HEK293 (cell line): ENCODE measurements around the gene PMP22.

Experiments used
- CTCF ChIA-PET: fragments of 350-600 bp; formaldehyde crosslinking; extraction: SDS; loops from one replicate; lab custom pipeline; 2021; ENCODE audit warnings: antibody characterized with exemption; lab: Yijun Ruan, JAX
- POLR2A ChIA-PET: fragments of 300-600 bp; formaldehyde crosslinking; extraction: SDS; loops from one replicate; lab custom pipeline; 2020; ENCODE audit warnings: antibody characterized with exemption, inconsistent platforms; lab: Yijun Ruan, JAX
- H3K27ac ChIP-seq: fragments of 200-500 bp; sonication (Bioruptor generic); 2 replicates; pipeline ENCODE4 v1.5.1; 2014; ENCODE audit warnings: low read depth, low read length, control low read depth, inconsistent platforms; ENCODE audit errors: extremely low read depth
- H3K36me3 ChIP-seq, 2 experiments: fragments of 200-500 bp in 1 of 2; sonication (Bioruptor generic) in 1 of 2; 1 replicate in 1 of 2; 2 replicates in 1 of 2; pipeline ENCODE4 v1.5.1; 2014 to 2017; ENCODE audit warnings: inconsistent platforms in 2 of 2, low read length in 2 of 2; ENCODE audit not compliant: control insufficient read depth in 2 of 2, insufficient read depth in 1 of 2
- H3K4me1 ChIP-seq: fragments of 200-500 bp; sonication (Bioruptor generic); 2 replicates; pipeline ENCODE4 v1.5.1; 2014; ENCODE audit warnings: mild to moderate bottlenecking, low read length, inconsistent platforms; ENCODE audit not compliant: control insufficient read depth, insufficient read depth
- H3K4me3 ChIP-seq: 2 replicates; pipeline ENCODE4 v1.5.1; 2011; ENCODE audit warnings: low read depth, mild to moderate bottlenecking, control low read depth, low read length, moderate library complexity
- H3K9me3 ChIP-seq: fragments of 200-500 bp; sonication (Bioruptor generic); 2 replicates; pipeline ENCODE4 v1.5.1; 2014; ENCODE audit warnings: low read depth, low read length, inconsistent platforms; ENCODE audit not compliant: control insufficient read depth, insufficient read depth
- ATF2 ChIP-seq: fragments of 450-650 bp; formaldehyde crosslinking; IDR thresholded peaks from 2 replicates; pipeline ENCODE4 v1.5.1; 2016; ENCODE audit warnings: missing biosample characterization, missing genetic modification characterization, low read depth
- BCL11B ChIP-seq: fragments of 450-650 bp; formaldehyde crosslinking; IDR thresholded peaks from 2 replicates; pipeline ENCODE4 v1.5.1; 2016; ENCODE audit warnings: low read depth, missing biosample characterization, missing genetic modification characterization
- GFI1B ChIP-seq: fragments of 450-650 bp; formaldehyde crosslinking; IDR thresholded peaks from 2 replicates; pipeline ENCODE4 v1.5.1; 2016; ENCODE audit warnings: missing biosample characterization, missing genetic modification characterization
- KLF16 ChIP-seq: fragments of 450-650 bp; formaldehyde crosslinking; IDR thresholded peaks from 2 replicates; pipeline ENCODE4 v1.5.1; 2017; ENCODE audit warnings: missing biosample characterization, missing genetic modification characterization
- KLF9 ChIP-seq: fragments of 450-650 bp; formaldehyde crosslinking; IDR thresholded peaks from 2 replicates; pipeline ENCODE4 v1.5.1; 2016; ENCODE audit warnings: missing biosample characterization, missing genetic modification characterization, low read depth
- OSR2 ChIP-seq: fragments of 450-650 bp; formaldehyde crosslinking; IDR thresholded peaks from 2 replicates; pipeline ENCODE4 v1.5.1; 2016; ENCODE audit warnings: missing biosample characterization, missing genetic modification characterization
- OVOL3 ChIP-seq: fragments of 450-650 bp; formaldehyde crosslinking; IDR thresholded peaks from 2 replicates; pipeline ENCODE4 v1.5.1; 2016; ENCODE audit warnings: missing biosample characterization, missing genetic modification characterization
- TCF7L2 ChIP-seq: IDR thresholded peaks from 2 replicates; pipeline ENCODE4 v1.6.1; 2011; ENCODE audit warnings: low read depth, mild to moderate bottlenecking, inconsistent platforms, low read length, moderate library complexity, borderline replicate concordance
- ZBTB11 ChIP-seq: fragments of 450-650 bp; formaldehyde crosslinking; conservative IDR thresholded peaks from 2 replicates; pipeline ENCODE4 v1.5.1; 2016; ENCODE audit warnings: low read depth, missing biosample characterization, missing genetic modification characterization
- ZBTB44 ChIP-seq: fragments of 450-650 bp; IDR thresholded peaks from 2 replicates; pipeline ENCODE4 v1.5.1; 2018; ENCODE audit warnings: missing biosample characterization, mild to moderate bottlenecking, missing genetic modification characterization
- ZFP37 ChIP-seq: fragments of 450-650 bp; formaldehyde crosslinking; IDR thresholded peaks from 2 replicates; pipeline ENCODE4 v1.5.1; 2016; ENCODE audit warnings: missing biosample characterization, missing genetic modification characterization
- ZNF169 ChIP-seq: fragments of 450-650 bp; formaldehyde crosslinking; IDR thresholded peaks from 2 replicates; pipeline ENCODE4 v1.5.1; 2016; ENCODE audit warnings: missing biosample characterization, missing genetic modification characterization
- ZNF184 ChIP-seq: fragments of 450-650 bp; IDR thresholded peaks from 2 replicates; pipeline ENCODE4 v1.5.1; 2018; ENCODE audit warnings: missing biosample characterization, mild to moderate bottlenecking, missing genetic modification characterization
- ZNF24 ChIP-seq: fragments of 450-650 bp; formaldehyde crosslinking; IDR thresholded peaks from 2 replicates; pipeline ENCODE4 v1.5.1; 2016; ENCODE audit warnings: missing biosample characterization, missing genetic modification characterization
- ZNF292 ChIP-seq: fragments of 450-650 bp; formaldehyde crosslinking; IDR thresholded peaks from 2 replicates; pipeline ENCODE4 v1.5.1; 2016; ENCODE audit warnings: low read depth, missing biosample characterization, missing genetic modification characterization, borderline replicate concordance
- ZNF354C ChIP-seq: fragments of 450-650 bp; formaldehyde crosslinking; IDR thresholded peaks from 2 replicates; pipeline ENCODE4 v1.5.1; 2016; ENCODE audit warnings: missing biosample characterization, missing genetic modification characterization, low read depth, borderline replicate concordance
- ZNF48 ChIP-seq: fragments of 450-650 bp; formaldehyde crosslinking; IDR thresholded peaks from 2 replicates; pipeline ENCODE4 v1.5.1; 2016; ENCODE audit warnings: missing biosample characterization, missing genetic modification characterization
- ZNF624 ChIP-seq: fragments of 450-650 bp; formaldehyde crosslinking; IDR thresholded peaks from 2 replicates; pipeline ENCODE4 v1.5.1; 2017; ENCODE audit warnings: missing biosample characterization, missing genetic modification characterization
- ZNF677 ChIP-seq: fragments of 450-650 bp; IDR thresholded peaks from 2 replicates; pipeline ENCODE4 v1.5.0; 2018; ENCODE audit warnings: missing biosample characterization, mild to moderate bottlenecking, missing genetic modification characterization, moderate library complexity
- ZNF747 ChIP-seq: fragments of 450-650 bp; formaldehyde crosslinking; IDR thresholded peaks from 2 replicates; pipeline ENCODE4 v1.5.1; 2016; ENCODE audit warnings: missing biosample characterization, missing genetic modification characterization
- ZNF777 ChIP-seq: fragments of 450-650 bp; formaldehyde crosslinking; IDR thresholded peaks from 2 replicates; pipeline ENCODE4 v1.5.1; 2017; ENCODE audit warnings: missing biosample characterization, missing genetic modification characterization, borderline replicate concordance
- ZNF843 ChIP-seq: fragments of 450-650 bp; formaldehyde crosslinking; IDR thresholded peaks from 2 replicates; pipeline ENCODE4 v1.5.1; 2016; ENCODE audit warnings: missing biosample characterization, missing genetic modification characterization
- ZSCAN23 ChIP-seq: fragments of 450-650 bp; formaldehyde crosslinking; IDR thresholded peaks from 2 replicates; pipeline ENCODE4 v1.5.1; 2016; ENCODE audit warnings: missing biosample characterization, missing genetic modification characterization

Gene PMP22

GRCh38 chr17:15285466-15285865 is 20.3 kb upstream of the PMP22 start:
- no peak overlapping the region for H3K4me3 ChIP-seq
- CTCF ChIA-PET: interaction anchor here (1.3 kb wide), 1 partner anchor 218 kb away, joined by 4 read pairs; no protein-coding TSS in a partner anchor
- POLR2A ChIA-PET: no interaction called here

GRCh38 chr17:15284537-15284936 is 19.4 kb upstream of the PMP22 start:
- TF ChIP-seq ZNF354C (tag by site-specific recombination) (no peak), ZNF624 (no peak), ZNF184 (tag by site-specific recombination) (no peak), ATF2 (no peak), KLF9 (tag by site-specific recombination) (no peak), GFI1B (tag by site-specific recombination) (no peak), TCF7L2 (no peak), ZNF24 (tag by site-specific recombination) (no peak), ZNF777 (no peak), ZNF843 (no peak), ZNF292 (tag by site-specific recombination) (no peak), ZNF169 (tag by site-specific recombination) (no peak), ZNF48 (tag by site-specific recombination) (no peak), OSR2 (tag by site-specific recombination) (no peak), ZBTB44 (tag by site-specific recombination) (no peak)
- Histone ChIP-seq H3K9me3 (no peaks in the 10 kb centered on the region), H3K36me3 (no peaks in the 10 kb centered on the region), H3K27ac (no peak overlapping the region), H3K4me3 (no peak overlapping the region), H3K4me1 (no peaks in the 10 kb centered on the region)
- ChIA-PET POLR2A (no interaction called here), CTCF (interaction anchor here (0.6 kb wide), 1 partner anchor 218 kb away, joined by 3 read pairs; no protein-coding TSS in a partner anchor)

More at GRCh38 chr17:15285466-15285865, 20.3 kb upstream of the PMP22 start:
- TF ChIP-seq BCL11B (tag by site-specific recombination) (no peak), ZNF677 (tag by site-specific recombination) (no peak), ZBTB11 (tag by site-specific recombination) (no peak), ZSCAN23 (no peak), OVOL3 (tag by site-specific recombination) (no peak), KLF16 (tag by site-specific recombination) (no peak), ZFP37 (no peak), ZNF747 (tag by site-specific recombination) (no peak)
- H3K4me1 ChIP-seq: no peaks in the 10 kb centered on the region
- H3K9me3 ChIP-seq: no peaks in the 10 kb centered on the region
- no peaks in the 10 kb centered on the region for H3K36me3 ChIP-seq
- no peak overlapping the region for H3K27ac ChIP-seq
